Measurements from ENCODE around the gene STUM.
A peak's percentile ranks its signal among the peaks of the same experiment; 100 is the strongest.

DNA sequence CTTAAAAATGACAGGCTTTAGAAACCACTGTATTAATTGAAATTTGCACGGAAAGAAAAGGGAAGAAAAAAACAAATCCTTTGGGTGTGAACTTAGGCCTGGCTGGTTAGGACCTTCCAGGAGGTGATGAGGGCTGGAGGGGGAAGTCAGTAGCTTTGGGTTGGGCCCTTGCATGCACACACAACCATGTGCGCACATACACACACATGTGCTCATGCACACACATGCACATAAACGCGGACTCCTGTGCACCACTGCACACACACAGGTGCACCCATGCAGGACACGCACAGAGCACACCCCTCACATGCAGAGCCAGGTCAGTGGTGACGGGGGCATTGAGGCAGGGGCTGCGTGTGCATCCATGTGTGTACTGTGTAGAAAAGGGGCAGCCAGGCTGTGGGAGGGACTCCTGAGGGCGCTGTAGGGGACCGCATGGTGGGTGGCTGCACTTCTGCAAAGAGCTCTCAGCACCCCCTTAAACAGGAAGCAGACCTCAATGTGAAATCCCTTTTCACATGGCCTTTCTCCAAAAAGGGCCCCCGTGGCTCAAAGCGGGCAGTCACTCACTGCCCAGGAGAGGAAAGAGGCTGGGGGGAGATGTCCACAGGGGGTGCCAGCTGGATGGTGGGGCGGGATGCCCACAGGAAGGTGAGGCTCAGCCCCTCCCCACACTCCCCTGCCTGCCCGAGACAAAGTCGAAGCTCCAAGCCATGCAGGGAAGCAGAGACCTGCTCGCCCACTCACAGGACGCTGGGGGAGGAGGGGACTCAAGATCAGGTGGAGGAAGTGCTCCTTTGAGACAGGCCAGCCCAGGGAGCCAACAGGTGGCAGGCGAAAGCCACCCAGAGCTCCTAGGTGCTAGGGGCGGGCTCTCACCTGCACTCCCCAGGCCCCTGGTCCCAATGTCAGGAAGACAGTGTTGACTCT lies 95.3 kb downstream of the STUM start:
- TF ChIP-seq PAX5 (IDR thresholded peaks at IDR 0.05; ENCODE audit: insufficient read depth, low read length, severe bottlenecking) (peak; percentile 2), POLR2A (IDR thresholded peaks at IDR 0.05; ENCODE audit: low read depth, low read length) (no peak)

Data from GM12891 (cell line).